ENCODE measurements around the gene SMYD2. TPM values are rescaled to one million over a fixed set of nuclear protein-coding genes. Genes with fewer than 3 reads are reported as not detected.

SMYD2 gene
- total RNA-seq, 2 experiments from 2014 or later, result 20.8 to 26.5 TPM

DNA sequence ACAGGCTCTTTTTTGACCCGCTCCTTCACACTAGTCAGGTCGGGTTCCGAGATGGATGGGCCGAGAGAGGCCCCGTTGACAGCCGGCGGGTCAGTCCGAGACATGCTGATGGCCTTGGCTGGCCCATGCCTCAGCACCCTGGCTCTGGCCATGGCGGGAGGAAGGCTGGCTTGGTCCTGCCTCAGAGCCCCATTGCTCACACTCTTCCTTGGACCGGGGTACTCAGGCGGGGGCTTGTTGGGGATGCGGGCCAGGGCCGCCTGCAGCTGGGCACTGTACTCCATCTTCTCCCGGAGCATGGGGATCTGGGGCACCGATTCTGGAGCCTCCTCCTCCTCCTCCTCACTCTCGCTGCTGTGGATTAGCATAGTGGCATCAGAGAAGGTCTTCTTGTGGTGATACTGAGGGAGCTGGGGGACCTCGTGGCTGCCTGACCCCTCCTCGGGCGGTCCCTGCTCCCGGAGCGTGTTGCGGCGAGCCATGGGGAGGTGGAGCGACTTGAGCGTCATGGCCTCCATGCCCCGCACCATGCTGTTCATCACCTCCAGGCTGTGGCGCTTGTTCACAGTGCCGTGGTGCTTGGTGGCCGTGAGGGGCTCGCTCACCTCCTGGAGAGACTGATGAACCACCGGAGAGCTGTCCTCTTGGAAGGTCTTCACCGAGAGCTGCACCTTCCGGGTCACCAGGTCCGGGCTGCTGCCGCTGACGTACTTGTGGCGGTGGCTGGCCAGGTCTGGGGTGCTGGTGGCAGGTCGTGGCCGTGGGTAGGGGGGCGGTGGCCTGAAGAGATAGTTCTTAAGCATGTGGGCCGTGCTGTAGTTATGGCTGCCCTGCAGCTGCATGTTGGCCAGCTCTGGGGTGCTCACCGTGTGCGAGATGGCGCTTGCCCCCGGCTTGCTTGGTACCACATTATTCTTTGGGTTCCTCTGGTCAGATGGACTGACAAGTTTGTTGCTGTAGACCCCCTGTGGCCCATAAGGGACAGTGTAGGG is 102.7 kb downstream of the SMYD2 start:
- H2AFZ ChIP-seq (ENCODE audit: low read length), result no peak overlapping the region
- no peaks in the 10 kb centered on the region for H3K36me3 ChIP-seq (ENCODE audit: insufficient read depth, low read length)
- H3K4me3 ChIP-seq (ENCODE audit: low read depth, low read length, poor library complexity, severe bottlenecking), result no peak overlapping the region
- no peak overlapping the region for H3K4me2 ChIP-seq (ENCODE audit: low read length)
- DNase-seq (ENCODE audit: low spot score), result no peak
- no peaks in the 10 kb centered on the region for H4K20me1 ChIP-seq (ENCODE audit: insufficient read depth, low read length)
- no peaks in the 10 kb centered on the region for H3K4me1 ChIP-seq (ENCODE audit: insufficient read depth, low read length, poor library complexity, severe bottlenecking)
- no peak for TF ChIP-seq EZH2phosphoT487 (IDR thresholded peaks at IDR 0.05; ENCODE audit: borderline replicate concordance, low read depth, low read length)
- no peak for TF ChIP-seq CTCF (conservative IDR thresholded peaks at IDR 0.05; ENCODE audit: low read length)
- H3K27ac ChIP-seq (ENCODE audit: low read depth, low read length, poor library complexity, severe bottlenecking), result no peak overlapping the region
- no peaks in the 10 kb centered on the region for H3K79me2 ChIP-seq (ENCODE audit: insufficient read depth, low read depth, low read length)
- intact Hi-C loops (cut with micrococcal nuclease; ENCODE audit: unreplicated experiment), result no loop called here
- no peaks in the 10 kb centered on the region for H3K9me3 ChIP-seq (ENCODE audit: low read length)
- POLR2A ChIA-PET, result no interaction called here
- no peaks in the 10 kb centered on the region for H3K9me2 ChIP-seq (ENCODE audit: insufficient read depth, low read length)
- BruUV-seq (replicated peaks), result no TSS peak
- CTCF ChIA-PET (ENCODE audit: unreplicated experiment), result no interaction called here

GRCh38 chr1:214384373-214385079 is 103.6 kb downstream of the SMYD2 start:
- no peaks in the 10 kb centered on the region for H3K9me2 ChIP-seq (ENCODE audit: insufficient read depth, low read length)
- POLR2A ChIA-PET, result no interaction called here
- DNase-seq (ENCODE audit: low spot score), result no peak
- H2AFZ ChIP-seq (ENCODE audit: low read length), result no peak overlapping the region
- intact Hi-C loops (cut with micrococcal nuclease; ENCODE audit: unreplicated experiment), result no loop called here
- H3K4me3 ChIP-seq (ENCODE audit: low read depth, low read length, poor library complexity, severe bottlenecking), result no peak overlapping the region
- BruUV-seq (replicated peaks), result no TSS peak
- CTCF ChIA-PET (ENCODE audit: unreplicated experiment), result no interaction called here
- no peaks in the 10 kb centered on the region for H3K4me1 ChIP-seq (ENCODE audit: insufficient read depth, low read length, poor library complexity, severe bottlenecking)
- no peaks in the 10 kb centered on the region for H3K36me3 ChIP-seq (ENCODE audit: insufficient read depth, low read length)
- H3K4me2 ChIP-seq (ENCODE audit: low read length), result no peak overlapping the region
- H3K79me2 ChIP-seq (ENCODE audit: insufficient read depth, low read depth, low read length), result no peaks in the 10 kb centered on the region
- H3K27ac ChIP-seq (ENCODE audit: low read depth, low read length, poor library complexity, severe bottlenecking), result no peak overlapping the region
- H4K20me1 ChIP-seq (ENCODE audit: insufficient read depth, low read length), result no peaks in the 10 kb centered on the region
- TF ChIP-seq CTCF (conservative IDR thresholded peaks at IDR 0.05; ENCODE audit: low read length) (no peak), EZH2phosphoT487 (IDR thresholded peaks at IDR 0.05; ENCODE audit: borderline replicate concordance, low read depth, low read length) (no peak)
- H3K9me3 ChIP-seq (ENCODE audit: low read length), result no peaks in the 10 kb centered on the region

Data from OCI-LY7 (cell line).